ENCODE results near the gene BMERB1.

Gene BMERB1

GRCh38 chr16:15502041-15502725 lies 67.8 kb downstream of the BMERB1 start:
- no peak for DNase-seq

DNA sequence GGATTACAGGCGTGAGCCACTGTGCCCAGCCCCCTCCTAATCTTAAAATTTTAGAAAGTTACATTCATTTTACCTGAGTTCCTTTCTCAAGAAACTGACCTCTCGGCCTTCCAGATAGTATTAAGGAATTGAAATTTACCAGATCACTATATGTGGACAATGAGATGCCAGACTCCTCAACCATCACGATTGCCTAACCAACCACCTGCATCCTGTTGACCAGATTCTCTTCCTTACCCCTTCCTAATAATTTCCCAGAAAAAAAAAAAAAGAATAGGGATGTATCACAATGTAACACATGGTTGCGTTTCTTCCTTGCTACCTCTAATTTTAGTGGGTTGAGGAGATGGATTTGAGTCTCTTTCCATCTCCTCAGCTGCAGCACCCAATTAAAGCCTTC lies 72.1 kb downstream of the BMERB1 start:
- DNase-seq = no peak

DNA sequence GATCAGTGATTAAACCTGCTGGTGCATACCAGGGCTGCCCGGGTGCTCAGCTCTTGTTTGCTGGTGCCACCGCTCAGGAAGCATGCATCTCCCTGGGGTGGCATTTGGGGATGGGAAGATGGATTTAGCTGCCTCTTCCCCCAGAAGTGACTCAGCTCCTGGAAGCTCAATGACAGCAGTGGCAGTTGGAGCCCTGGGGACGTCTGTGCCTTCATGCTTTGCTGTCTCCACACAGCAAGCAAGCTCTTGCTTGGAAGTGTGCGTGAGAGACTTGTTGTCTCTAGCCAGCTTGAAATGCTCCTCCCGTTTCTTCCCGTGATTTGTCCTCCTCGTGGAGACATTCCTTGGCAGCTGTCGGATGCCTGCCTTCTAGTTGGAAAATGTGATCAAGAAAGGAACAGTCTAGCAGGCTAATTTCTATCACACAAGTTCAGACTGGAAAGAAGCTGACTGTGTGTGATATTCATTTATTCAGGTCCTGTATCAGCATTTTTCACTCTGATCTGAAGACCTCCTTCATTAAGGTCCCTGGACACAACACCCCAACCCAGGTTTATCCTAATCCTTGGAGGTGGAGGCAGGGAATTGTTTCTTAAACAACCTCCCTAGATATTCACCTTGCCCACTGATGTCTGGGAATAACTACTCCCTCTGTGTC lies 73.0 kb downstream of the BMERB1 start:
- no peak for DNase-seq

GRCh38 chr16:15507959-15508627 lies 73.7 kb downstream of the BMERB1 start:
- DNase-seq = no peak

DNA sequence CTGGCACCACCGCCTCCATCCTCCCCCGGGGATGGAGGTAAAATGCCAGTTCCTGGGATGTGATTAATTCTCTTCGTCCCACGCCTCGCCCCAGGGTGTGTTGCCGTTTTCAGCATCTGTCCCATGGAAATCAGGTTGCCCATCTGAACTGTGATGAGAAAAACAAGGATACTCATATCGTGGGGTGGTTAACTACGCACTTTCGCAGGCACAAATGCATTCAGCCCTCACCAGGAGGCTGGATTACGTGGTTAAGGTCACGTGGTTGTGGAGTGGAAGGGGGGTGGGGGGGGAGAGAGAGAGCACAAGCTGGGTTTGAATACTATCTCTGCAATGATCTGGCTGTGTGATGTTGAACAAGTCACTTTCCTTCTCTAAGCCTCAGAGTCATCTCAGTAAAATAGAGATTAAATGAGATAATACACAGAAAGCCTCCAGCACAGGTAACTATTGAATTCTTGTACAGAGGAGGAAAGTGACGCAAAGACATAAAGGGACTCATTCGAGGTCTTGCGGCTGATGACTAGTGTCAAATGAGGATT lies 74.7 kb downstream of the BMERB1 start:
- no peak for DNase-seq

GRCh38 chr16:15509593-15510535 lies 75.5 kb downstream of the BMERB1 start:
- DNase-seq = no peak

- DNase-seq = no peak
These were observed 76.6 kb downstream of the BMERB1 start for GRCh38 chr16:15510992-15511391.

DNA sequence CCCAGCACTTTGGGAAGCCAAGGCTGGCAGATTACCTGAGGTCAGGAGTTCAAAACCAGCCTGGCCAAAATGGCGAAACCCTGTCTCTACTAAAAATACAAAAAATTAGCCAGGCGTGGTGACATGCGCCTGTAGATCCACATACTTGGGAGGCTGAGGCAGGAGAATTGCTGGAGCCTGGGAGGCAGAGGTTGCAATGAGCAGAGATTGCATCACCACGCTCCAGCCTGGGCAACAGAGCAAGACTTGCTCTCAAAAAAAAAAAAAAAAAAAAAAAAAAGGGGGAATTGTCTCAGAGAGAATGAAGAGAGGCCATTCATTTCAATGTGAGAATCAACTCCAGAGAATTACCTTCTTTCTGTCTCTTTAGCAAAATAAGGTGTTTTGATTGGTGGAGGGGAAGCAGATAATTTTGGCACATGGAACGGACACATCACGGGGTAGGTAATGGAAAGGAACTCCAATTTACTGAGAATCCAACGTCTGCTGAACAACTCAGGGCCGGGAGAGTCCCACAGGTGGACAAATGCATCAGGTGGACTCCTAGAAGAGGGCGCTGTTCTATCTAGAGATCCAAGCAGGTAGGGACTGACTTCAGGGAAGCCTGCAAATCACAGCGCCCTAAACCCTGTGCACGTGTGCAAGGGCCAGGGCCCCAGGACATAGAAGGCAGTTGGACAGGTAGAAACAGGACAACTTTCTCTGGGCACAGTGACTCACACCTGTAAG lies 77.5 kb downstream of the BMERB1 start:
- no peak for DNase-seq

DNA sequence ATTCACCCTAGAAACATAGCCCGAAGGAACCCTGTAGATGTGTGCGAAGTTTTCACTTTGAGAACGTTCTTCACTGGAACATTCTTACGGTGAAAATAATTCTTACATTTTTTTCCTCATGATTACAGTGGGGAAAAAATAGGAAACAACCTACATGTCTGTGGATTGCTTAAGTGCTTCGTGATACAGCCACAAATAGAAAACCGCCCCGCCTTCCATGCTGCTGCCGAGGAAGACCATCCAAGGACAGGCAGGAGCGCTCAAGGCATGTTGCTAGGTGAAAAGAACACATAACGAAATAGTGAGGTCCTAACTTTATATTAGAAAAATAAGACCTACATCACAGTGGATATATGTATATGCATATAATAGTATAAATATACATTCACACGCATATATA lies 78.8 kb downstream of the BMERB1 start:
- no peak for DNase-seq

- DNase-seq = no peak
These were observed 81.6 kb downstream of the BMERB1 start for GRCh38 chr16:15515992-15516391.

DNA sequence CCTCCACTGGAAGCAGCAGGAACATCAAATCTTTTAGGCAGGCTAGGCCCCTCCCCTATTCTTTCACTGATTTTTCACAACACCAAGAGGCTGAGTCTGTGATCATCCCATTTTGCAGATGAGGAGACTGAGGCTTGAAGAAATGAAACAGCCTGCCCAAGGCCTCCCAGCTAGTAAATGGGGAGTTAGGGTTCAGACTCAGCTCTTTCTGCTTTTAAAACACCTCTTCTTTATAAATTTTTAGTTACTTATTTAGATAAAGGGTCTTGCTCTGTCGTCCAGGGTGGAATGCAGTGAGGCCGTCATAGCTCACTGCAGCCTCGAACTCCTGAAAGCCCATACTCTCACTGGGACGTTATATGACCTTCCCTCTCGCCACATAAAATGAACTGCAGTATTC lies 82.2 kb downstream of the BMERB1 start:
- DNase-seq = no peak

DNA sequence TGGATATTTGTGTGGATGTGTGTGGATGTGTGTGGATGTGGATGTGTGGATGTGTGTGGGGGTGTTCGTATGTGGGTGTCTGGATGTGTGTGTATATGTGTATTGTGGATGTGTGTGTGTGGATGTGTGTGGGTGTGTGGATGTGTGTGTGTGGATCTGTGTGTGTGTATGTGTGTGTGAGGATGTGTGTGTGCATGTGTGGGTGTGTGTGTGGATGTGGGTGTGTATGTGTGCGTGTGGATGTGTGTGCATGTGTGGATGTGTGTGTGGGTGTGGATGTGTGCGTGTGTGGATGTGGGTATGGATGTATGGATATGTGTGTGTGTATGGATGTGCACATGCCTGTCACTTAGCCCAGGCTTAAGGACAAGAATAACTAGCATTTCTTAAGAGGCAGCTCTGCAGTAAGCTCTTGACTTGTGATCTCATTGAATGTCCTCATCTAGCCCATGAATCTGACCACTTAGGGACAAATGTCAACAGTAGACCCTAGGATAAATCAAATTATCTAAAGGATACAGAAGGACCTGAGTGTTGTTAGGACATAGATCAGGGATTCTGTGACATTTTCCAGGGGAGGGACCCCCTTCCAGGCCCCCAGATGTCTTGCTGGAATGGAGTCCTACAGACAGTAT lies 83.5 kb downstream of the BMERB1 start:
- DNase-seq = no peak

DNA sequence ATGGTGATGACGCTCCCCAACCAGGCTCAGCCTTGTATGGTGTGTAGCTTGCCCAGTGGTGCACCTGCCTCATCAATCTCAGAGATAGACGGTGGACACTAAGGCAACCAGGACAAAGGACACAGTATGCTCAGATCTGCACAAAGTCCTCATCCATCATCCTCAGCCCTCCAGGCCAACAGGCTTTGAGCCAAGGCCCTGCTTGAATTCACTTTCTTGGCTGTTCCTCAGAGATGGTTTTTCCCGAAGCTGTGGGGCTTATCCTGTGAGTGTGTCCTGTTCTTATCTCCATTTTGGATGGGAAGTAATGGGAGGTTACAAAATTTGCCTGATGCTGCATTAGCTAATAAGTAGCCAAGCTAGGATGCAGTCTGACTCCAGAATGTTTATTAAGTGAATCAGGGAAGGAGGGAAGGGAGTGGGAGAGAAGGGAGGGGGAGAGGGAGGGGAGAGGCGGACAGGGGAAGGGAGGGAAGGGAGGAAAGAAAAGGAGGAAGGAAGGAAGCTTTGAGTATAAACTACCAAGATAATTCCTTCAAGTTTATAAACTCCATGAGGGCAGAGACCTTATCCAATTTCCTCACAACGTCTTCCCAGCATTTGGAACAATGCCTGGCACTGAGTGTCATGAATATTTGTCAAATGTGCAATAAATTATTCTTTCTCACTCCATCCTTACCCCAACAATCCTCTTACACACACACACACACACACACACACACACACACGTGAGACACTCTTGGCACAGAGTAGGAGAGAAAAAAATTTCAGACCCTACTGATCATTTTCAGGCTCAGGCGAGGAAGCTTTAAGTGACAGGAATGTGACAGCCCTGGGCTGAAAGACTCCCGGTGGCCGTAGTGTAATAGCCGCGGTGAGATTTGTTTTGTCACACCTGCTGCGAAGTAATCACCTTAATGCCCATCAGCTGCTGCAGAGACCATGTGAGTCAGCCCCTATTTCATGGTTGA lies 84.3 kb downstream of the BMERB1 start:
- DNase-seq = no peak

DNA sequence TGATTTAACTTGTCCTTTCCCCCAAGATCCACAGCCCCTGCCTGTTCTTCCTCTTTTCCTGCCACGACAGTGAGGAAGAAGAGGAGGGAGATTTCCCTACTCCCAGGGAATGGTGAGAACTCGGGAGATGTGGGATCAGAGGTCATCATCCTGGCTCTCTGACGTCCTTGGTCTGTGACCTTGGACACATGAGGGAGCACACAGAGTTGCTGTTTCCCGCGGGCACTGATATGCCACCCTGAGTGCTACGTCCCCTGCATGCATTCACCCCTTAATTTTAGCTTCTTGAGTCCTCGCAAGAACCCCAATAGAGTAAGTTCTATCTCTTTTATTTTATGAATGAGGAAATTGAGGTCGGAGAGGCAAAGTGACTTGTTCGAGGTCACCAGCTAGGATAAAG lies 85.4 kb downstream of the BMERB1 start:
- DNase-seq = no peak

GRCh38 chr16:15521390-15521757 lies 87.0 kb downstream of the BMERB1 start:
- no peak for DNase-seq

DNA sequence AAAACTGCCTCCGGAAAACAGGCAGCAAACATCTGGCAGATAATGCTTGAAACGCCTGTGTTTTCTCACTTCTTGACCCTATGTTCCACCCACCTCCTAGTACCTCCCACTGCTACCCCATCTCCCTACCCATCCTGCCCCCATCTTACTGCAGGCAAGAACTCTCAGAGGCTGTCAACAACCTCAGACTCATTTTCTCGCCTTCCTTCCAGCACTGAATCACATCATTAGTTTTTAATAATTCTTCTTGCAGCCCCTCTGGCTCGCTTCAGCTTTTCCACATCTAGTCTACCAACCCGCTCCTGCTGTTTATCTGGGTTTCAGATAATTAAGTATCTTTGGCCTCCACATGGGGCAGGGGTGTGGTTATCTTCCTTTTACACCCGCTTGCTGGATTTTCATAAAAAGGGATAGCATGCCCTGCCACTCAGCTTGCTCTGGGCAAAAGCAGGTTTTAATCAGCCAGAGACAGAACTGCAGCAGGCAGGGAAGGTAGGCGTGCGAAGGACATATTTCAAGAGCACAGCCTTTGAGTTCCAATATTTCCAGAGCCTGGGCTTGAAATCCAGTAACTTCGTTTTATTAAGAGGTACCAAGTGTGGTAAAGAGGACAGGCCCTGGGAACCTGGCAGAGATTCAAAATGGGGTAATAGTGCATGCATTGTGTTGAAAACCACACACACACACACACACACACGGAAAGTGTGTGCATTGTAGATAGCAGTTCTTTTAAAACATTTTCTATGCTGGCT lies 87.5 kb downstream of the BMERB1 start:
- DNase-seq = no peak

- no peak for DNase-seq
These were observed 88.7 kb downstream of the BMERB1 start for GRCh38 chr16:15523092-15523541.

- DNase-seq = no peak
These were observed 89.6 kb downstream of the BMERB1 start for GRCh38 chr16:15523939-15524338.

DNA sequence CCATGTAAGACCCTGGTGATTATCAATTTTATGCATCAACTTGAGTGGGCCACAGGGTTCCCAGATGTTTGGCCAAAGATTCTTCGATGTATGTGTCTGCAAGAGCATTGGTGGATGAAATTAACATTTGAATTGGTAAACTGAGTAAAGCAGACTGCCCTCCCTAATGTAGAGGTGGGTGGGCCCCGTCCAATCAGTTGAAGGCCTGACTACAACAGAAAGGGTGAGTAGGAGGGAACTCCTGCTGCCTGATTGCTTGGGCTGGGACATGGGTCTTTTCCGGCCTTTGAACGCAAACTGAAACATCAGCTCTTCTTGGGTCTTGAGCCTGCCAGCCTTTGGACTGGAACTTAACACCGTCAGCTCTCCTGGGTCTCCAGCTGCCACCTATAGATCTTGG lies 90.6 kb downstream of the BMERB1 start:
- DNase-seq = no peak

DNA sequence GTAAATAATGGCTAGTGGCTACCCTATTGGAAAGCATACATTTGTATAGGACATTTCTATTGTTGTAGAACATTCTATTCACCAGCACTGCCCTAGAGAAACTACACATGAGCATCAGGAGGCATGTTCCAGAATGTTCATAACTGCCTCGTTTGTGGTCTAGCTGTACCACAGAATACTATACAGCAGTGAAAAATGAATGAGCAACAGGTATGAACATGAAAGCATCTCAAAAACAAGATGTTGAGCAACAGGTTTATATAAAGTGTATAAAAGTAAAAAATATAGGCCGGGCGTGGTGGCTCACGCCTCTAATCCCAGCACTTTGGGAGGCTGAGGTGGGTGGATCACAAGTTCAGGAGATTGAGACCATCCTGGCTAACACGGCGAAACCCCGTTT lies 91.7 kb downstream of the BMERB1 start:
- no peak for DNase-seq

Measured in activated effector memory CD4-positive, alpha-beta T cell treated with anti-CD3 and anti-CD28 coated beads, Interleukin-2, amount 50 U/mL, for 16 hours (primary cell).